ENCODE results near the gene TBC1D14.
"Not testable (repeated sequence)": the region's sequence is repeated elsewhere in the genome, so short reads cannot be mapped to it uniquely, and the experiment has no call there.

The TBC1D14 gene

DNA sequence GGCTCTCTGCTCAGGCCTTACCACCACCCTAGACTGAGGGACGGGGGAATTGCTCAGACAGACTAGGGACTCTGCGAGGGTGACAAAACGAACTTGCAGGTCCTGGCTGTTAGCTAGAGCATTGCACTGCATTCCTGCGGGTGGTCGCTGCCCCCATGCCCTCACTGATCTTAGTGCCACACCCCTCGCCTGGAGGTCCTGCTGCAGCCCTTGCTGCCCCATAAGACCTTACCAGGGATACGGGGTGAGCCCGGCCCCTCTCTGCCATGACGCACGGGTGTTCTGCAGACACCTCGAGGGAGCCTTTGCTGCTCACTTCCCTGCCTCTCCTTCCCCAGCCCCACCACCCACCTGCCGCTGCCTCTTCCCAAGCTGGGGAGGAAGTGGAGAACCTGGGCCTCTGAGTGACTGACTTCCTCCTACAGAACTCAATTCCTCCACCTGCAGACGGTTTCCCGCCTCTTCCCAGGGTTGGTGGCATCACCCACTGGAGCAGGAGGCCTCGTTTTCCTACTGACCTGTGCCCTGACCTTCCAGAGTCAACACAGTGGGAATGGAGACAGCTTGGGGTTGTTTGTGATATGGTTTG, 19.8 kb upstream of the TBC1D14 start:
- H3K27ac ChIP-seq (ENCODE audit: low read depth, low read length) = no peak overlapping the region
- H3K9me2 ChIP-seq (replicated peaks; ENCODE audit: insufficient read depth, low read length) = no peaks in the 10 kb centered on the region
- no peak overlapping the region for H2AFZ ChIP-seq (ENCODE audit: low read depth, low read length, severe bottlenecking)
- H3K27me3 ChIP-seq (ENCODE audit: low read length) = no peaks in the 10 kb centered on the region
- no peak for TF ChIP-seq EZH2phosphoT487 (conservative IDR thresholded peaks at IDR 0.05; ENCODE audit: low read length)
- TF ChIP-seq, protein P1, sequence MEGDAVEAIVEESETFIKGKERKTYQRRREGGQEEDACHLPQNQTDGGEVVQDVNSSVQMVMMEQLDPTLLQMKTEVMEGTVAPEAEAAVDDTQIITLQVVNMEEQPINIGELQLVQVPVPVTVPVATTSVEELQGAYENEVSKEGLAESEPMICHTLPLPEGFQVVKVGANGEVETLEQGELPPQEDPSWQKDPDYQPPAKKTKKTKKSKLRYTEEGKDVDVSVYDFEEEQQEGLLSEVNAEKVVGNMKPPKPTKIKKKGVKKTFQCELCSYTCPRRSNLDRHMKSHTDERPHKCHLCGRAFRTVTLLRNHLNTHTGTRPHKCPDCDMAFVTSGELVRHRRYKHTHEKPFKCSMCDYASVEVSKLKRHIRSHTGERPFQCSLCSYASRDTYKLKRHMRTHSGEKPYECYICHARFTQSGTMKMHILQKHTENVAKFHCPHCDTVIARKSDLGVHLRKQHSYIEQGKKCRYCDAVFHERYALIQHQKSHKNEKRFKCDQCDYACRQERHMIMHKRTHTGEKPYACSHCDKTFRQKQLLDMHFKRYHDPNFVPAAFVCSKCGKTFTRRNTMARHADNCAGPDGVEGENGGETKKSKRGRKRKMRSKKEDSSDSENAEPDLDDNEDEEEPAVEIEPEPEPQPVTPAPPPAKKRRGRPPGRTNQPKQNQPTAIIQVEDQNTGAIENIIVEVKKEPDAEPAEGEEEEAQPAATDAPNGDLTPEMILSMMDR (IDR thresholded peaks at IDR 0.05; ENCODE audit: insufficient read depth, low read length, poor library complexity, severe bottlenecking) = no peak
- no peaks in the 10 kb centered on the region for H3F3A ChIP-seq (ENCODE audit: insufficient read depth)
- no peak overlapping the region for H3K4me2 ChIP-seq (ENCODE audit: low read depth, low read length, poor library complexity, severe bottlenecking)
- no peak overlapping the region for H3K4me3 ChIP-seq (ENCODE audit: insufficient read depth, low read length, poor library complexity, severe bottlenecking)
- no peak overlapping the region for H3K9ac ChIP-seq (ENCODE audit: low read length)
- no peaks in the 10 kb centered on the region for H3K79me2 ChIP-seq (ENCODE audit: insufficient read depth, low read length)
- H4K20me1 ChIP-seq (ENCODE audit: low read depth, low read length) = no peaks in the 10 kb centered on the region
- H3K9me3 ChIP-seq (ENCODE audit: insufficient read depth, low read length) = no peaks in the 10 kb centered on the region
- H3K36me3 ChIP-seq (ENCODE audit: low read length) = no peaks in the 10 kb centered on the region

DNA sequence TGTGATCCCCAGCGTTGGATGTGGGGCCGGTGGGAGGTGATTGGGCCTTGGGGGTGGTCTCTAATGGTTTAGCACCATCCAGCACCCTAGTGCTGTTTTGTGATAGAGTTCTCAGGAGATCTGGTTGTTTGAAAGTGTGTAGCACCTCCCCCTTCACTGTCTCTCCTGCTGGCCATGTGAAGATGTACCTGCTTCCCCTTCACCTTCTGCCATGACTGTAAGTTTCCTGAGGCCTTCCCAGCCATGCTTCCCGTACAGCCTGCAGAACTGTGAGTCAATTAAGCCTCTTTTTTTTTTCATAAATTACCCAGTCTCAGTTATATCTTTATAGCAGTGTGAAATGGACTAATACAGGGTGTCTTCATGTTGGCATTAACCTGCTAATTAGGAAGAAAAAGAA, 19.3 kb upstream of the TBC1D14 start:
- Histone ChIP-seq H3K4me2 (ENCODE audit: low read depth, low read length, poor library complexity, severe bottlenecking) (no peak overlapping the region), H3K79me2 (ENCODE audit: insufficient read depth, low read length) (no peaks in the 10 kb centered on the region), H3K9me3 (ENCODE audit: insufficient read depth, low read length) (no peaks in the 10 kb centered on the region), H3K4me3 (ENCODE audit: insufficient read depth, low read length, poor library complexity, severe bottlenecking) (no peak overlapping the region), H4K20me1 (ENCODE audit: low read depth, low read length) (no peaks in the 10 kb centered on the region), H3K27me3 (ENCODE audit: low read length) (no peaks in the 10 kb centered on the region), H2AFZ (ENCODE audit: low read depth, low read length, severe bottlenecking) (no peak overlapping the region), H3K36me3 (ENCODE audit: low read length) (no peaks in the 10 kb centered on the region), H3K27ac (ENCODE audit: low read depth, low read length) (no peak overlapping the region), H3K9me2 (replicated peaks; ENCODE audit: insufficient read depth, low read length) (no peaks in the 10 kb centered on the region), H3K9ac (ENCODE audit: low read length) (no peak overlapping the region), H3F3A (ENCODE audit: insufficient read depth) (no peaks in the 10 kb centered on the region)
- no peak for TF ChIP-seq EZH2phosphoT487 (conservative IDR thresholded peaks at IDR 0.05; ENCODE audit: low read length)
- TF ChIP-seq, protein P1 (IDR thresholded peaks at IDR 0.05; ENCODE audit: insufficient read depth, low read length, poor library complexity, severe bottlenecking) = no peak

DNA sequence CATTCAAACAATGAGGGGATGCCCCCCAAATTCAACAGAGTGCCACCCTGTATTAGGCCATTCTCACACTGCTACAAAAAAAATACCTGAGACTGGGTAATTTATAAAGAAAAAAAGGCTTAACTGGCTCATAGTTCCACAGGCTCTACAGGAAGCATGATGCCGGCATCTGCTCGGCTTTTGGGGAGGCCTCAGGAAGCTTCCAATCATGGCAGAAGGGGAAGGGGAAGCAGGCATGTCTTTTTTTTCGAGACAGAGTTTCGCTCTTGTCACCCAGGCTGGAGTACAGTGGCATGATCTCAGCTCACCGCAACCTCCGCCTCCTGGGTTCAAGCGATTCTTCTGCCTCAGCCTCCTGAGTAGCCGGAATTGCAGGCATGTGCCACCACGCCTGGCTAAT, 18.7 kb upstream of the TBC1D14 start:
- not testable (repeated sequence) for H3K9me3 ChIP-seq (ENCODE audit: insufficient read depth, low read length); H3K4me3 ChIP-seq (ENCODE audit: insufficient read depth, low read length, poor library complexity, severe bottlenecking); H3K4me2 ChIP-seq (ENCODE audit: low read depth, low read length, poor library complexity, severe bottlenecking); H3K27me3 ChIP-seq (ENCODE audit: low read length); H3K36me3 ChIP-seq (ENCODE audit: low read length); H3F3A ChIP-seq (ENCODE audit: insufficient read depth); H2AFZ ChIP-seq (ENCODE audit: low read depth, low read length, severe bottlenecking); H3K9ac ChIP-seq (ENCODE audit: low read length); H3K9me2 ChIP-seq (replicated peaks; ENCODE audit: insufficient read depth, low read length); H3K27ac ChIP-seq (ENCODE audit: low read depth, low read length); H4K20me1 ChIP-seq (ENCODE audit: low read depth, low read length); H3K79me2 ChIP-seq (ENCODE audit: insufficient read depth, low read length)

DNA sequence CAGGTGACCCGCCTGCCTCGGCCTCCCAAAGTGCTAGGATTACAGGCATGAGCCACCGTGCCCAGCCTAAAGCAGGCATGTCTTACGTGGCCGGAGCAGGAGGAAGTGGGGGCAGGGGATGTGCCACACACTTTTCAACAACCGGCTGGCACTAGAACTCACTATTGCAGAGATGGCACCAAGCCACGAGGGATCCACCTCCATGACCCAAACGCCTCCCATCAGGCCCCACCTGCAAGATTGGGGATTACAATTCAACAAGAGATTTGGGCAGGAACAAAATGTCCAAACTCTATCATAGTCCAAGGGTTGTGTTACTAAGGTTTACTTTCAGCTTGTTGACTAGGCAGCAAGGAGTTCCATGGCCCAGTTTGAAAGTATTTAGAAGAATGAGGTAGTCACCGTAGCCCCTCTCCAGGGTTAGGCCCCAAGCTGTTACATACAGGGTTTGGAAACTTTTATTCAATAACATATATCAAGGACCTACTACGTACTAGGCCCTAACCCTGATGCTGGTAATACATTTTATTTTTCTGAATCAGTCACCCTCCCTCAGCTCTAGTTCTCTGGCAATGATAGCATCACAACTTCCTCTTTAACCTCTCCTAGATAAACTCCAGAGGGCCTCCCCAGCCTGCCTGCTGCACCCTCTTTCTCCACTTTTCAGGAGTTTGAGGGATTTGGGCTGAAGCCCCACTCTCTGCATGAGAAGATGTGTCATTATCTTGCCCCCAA, 18.0 kb upstream of the TBC1D14 start:
- Histone ChIP-seq H3K9me3 (ENCODE audit: insufficient read depth, low read length) (no peaks in the 10 kb centered on the region), H3F3A (ENCODE audit: insufficient read depth) (no peaks in the 10 kb centered on the region), H3K9ac (ENCODE audit: low read length) (no peak overlapping the region), H4K20me1 (ENCODE audit: low read depth, low read length) (no peaks in the 10 kb centered on the region), H3K4me2 (ENCODE audit: low read depth, low read length, poor library complexity, severe bottlenecking) (no peak overlapping the region), H3K9me2 (replicated peaks; ENCODE audit: insufficient read depth, low read length) (no peaks in the 10 kb centered on the region), H3K36me3 (ENCODE audit: low read length) (no peaks in the 10 kb centered on the region), H3K27ac (ENCODE audit: low read depth, low read length) (no peak overlapping the region), H3K27me3 (ENCODE audit: low read length) (no peaks in the 10 kb centered on the region), H2AFZ (ENCODE audit: low read depth, low read length, severe bottlenecking) (no peak overlapping the region), H3K4me3 (ENCODE audit: insufficient read depth, low read length, poor library complexity, severe bottlenecking) (no peak overlapping the region), H3K79me2 (ENCODE audit: insufficient read depth, low read length) (no peaks in the 10 kb centered on the region)
- TF ChIP-seq, protein P1 (IDR thresholded peaks at IDR 0.05; ENCODE audit: insufficient read depth, low read length, poor library complexity, severe bottlenecking) = no peak
- no peak for TF ChIP-seq EZH2phosphoT487 (conservative IDR thresholded peaks at IDR 0.05; ENCODE audit: low read length)

All from SU-DHL-6 (cell line).